K562 (cell line): Measurements from ENCODE around the gene CST9L. TPM values are rescaled to one million over a fixed set of nuclear protein-coding genes. Genes with fewer than 3 reads are reported as not detected.

Experiments
- ATAC-seq: fragments of 200-7000 bp; cut with Tn5 transposase; 3 replicates; pipeline ENCODE4 v1.9.1; 2020; ENCODE audit warnings: moderate library complexity
- BruUV-seq: library from RNA; stranded (reverse); fragments of 400-500 nt; replicated peaks from 2 replicates; lab custom pipeline; 2021; lab: Mats Ljungman, UMichigan
- CTCF ChIA-PET: fragments of 300-600 bp; formaldehyde crosslinking; extraction: SDS; loops from one replicate; lab custom pipeline; 2021; ENCODE audit warnings: low intra/inter-chr PET ratio; lab: Yijun Ruan, JAX
- POLR2A ChIA-PET: fragments of 300-600, 350-650 bp; sonication (Branson Sonifier 250); formaldehyde crosslinking; extraction: SDS; loops from one replicate; lab custom pipeline; 2021; ENCODE audit warnings: antibody characterized with exemption, inconsistent platforms; lab: Yijun Ruan, JAX
- DNase-seq, 4 experiments: peaks; one replicate each; pipeline versions ENCODE4 v3.0.0 to v3.0.0-alpha.2; 2011 to 2018; ENCODE audit warnings: low spot score in 3 of 4, mixed read lengths in 3 of 4; ENCODE audit errors: extremely low read depth in 1 of 4
- FAIRE-seq: peaks from 2 replicates; lab custom pipeline; 2011; peaks lifted over from hg19 to GRCh38; lab: Jason Lieb, UNC
- H2AFZ ChIP-seq: 2 replicates; pipeline ENCODE4 v1.6.0; 2011; ENCODE audit warnings: low read depth, low read length, control low read depth, inconsistent platforms
- H3K27ac ChIP-seq: fragments of 200-600 bp; 3 replicates; pipeline ENCODE4 v1.8.0; 2011; ENCODE audit warnings: low read depth, mild to moderate bottlenecking, control low read depth, inconsistent platforms, low read length, moderate library complexity, mixed read lengths; ENCODE audit errors: extremely low read depth
- H3K27me3 ChIP-seq, 2 experiments: fragments of 300-600 bp in 1 of 2; 2 replicates in 1 of 2; 3 replicates in 1 of 2; pipeline versions ENCODE4 v1.6.0 to v1.8.0; 2011; ENCODE audit warnings: inconsistent platforms in 2 of 2, low read length in 2 of 2, mild to moderate bottlenecking in 1 of 2, mixed read lengths in 1 of 2, moderate library complexity in 1 of 2; ENCODE audit not compliant: control insufficient read depth in 2 of 2, insufficient read depth in 2 of 2
- H3K36me3 ChIP-seq: fragments of 300-600 bp; 3 replicates; pipeline ENCODE4 v1.8.0; 2011; ENCODE audit warnings: mild to moderate bottlenecking, low read length, inconsistent platforms; ENCODE audit not compliant: control insufficient read depth, insufficient read depth
- H3K4me1 ChIP-seq, 2 experiments: fragments of 200-600 bp in 1 of 2; replicated peaks in 1 of 2; 2 replicates in 1 of 2; 3 replicates in 1 of 2; pipeline versions ENCODE4 v1.5.1 to v1.8.0; 2011; ENCODE audit warnings: inconsistent platforms in 2 of 2, low read length in 2 of 2, mild to moderate bottlenecking in 1 of 2, mixed read lengths in 1 of 2, moderate library complexity in 1 of 2; ENCODE audit not compliant: control insufficient read depth in 2 of 2, insufficient read depth in 2 of 2
- H3K4me2 ChIP-seq: 2 replicates; pipeline ENCODE4 v1.6.1; 2011; ENCODE audit warnings: low read length, control low read depth, inconsistent platforms, mixed read lengths; ENCODE audit not compliant: insufficient read depth
- H3K4me3 ChIP-seq: fragments of 200-600 bp; sonication (generic), shearing (Covaris generic); 2 replicates; pipeline ENCODE4 v1.5.1; 2016; ENCODE audit warnings: control low read depth, inconsistent platforms
- H3K79me2 ChIP-seq: fragments of 200-600 bp; 3 replicates; pipeline ENCODE4 v1.8.0; 2011; ENCODE audit warnings: low read length, inconsistent platforms; ENCODE audit not compliant: control insufficient read depth, insufficient read depth
- H3K9ac ChIP-seq, 2 experiments: 2 replicates each; pipeline versions ENCODE4 v1.6.0 to v1.6.1; 2011; ENCODE audit warnings: low read depth in 2 of 2, low read length in 2 of 2, control low read depth in 1 of 2, inconsistent platforms in 1 of 2, mild to moderate bottlenecking in 1 of 2, mixed read lengths in 1 of 2; ENCODE audit not compliant: insufficient read depth in 1 of 2
- H3K9me1 ChIP-seq: one replicate; pipeline ENCODE4 v1.6.0; 2011; ENCODE audit warnings: inconsistent platforms, mild to moderate bottlenecking, low read length, moderate library complexity; ENCODE audit not compliant: control insufficient read depth, insufficient read depth
- H3K9me3 ChIP-seq: replicated peaks from 2 replicates; pipeline ENCODE4 v1.5.1; 2011; ENCODE audit warnings: low read depth, low read length, inconsistent platforms; ENCODE audit not compliant: control insufficient read depth, insufficient read depth
- H4K20me1 ChIP-seq: replicated peaks from 2 replicates; pipeline ENCODE4 v1.6.1; 2011; ENCODE audit warnings: low read length, inconsistent platforms, mixed read lengths; ENCODE audit not compliant: control insufficient read depth, insufficient read depth
- CHAMP1 ChIP-seq: fragments of 450-650 bp; IDR thresholded peaks from 2 replicates; pipeline ENCODE4 v1.6.1; 2016; ENCODE audit warnings: mild to moderate bottlenecking
- CREBBP ChIP-seq: IDR thresholded peaks from one replicate; pipeline ENCODE4 v1.6.1; 2012; ENCODE audit warnings: low read depth, mild to moderate bottlenecking, control low read depth, inconsistent platforms, low read length
- ELF2 ChIP-seq: fragments of 250-450 bp; sonication (Bioruptor Pico); IDR thresholded peaks from 2 replicates; pipeline ENCODE4 v1.5.0; 2021; ENCODE audit warnings: mild to moderate bottlenecking
- FOXA3 ChIP-seq, 2 experiments: fragments of 450-650 bp in 1 of 2; sonication (generic) in 1 of 2; formaldehyde crosslinking; IDR thresholded peaks in 1 of 2; conservative IDR thresholded peaks in 1 of 2; 2 replicates each; pipeline versions ENCODE4 v1.4.0 to v1.8.0; 2020 to 2022; ENCODE audit warnings: mild to moderate bottlenecking in 2 of 2, missing genetic modification reagents in 1 of 2
- GABPB2 ChIP-seq: fragments of 250-450 bp; sonication (Bioruptor Pico); conservative IDR thresholded peaks from 2 replicates; pipeline ENCODE4 v1.5.1; 2021; ENCODE audit warnings: mild to moderate bottlenecking
- NEUROD1 ChIP-seq: fragments of 150-350 bp; IDR thresholded peaks from 2 replicates; pipeline ENCODE4 v1.6.1; 2014; ENCODE audit warnings: borderline replicate concordance, low read length, low read depth; ENCODE audit not compliant: partially characterized antibody
- NR4A1 ChIP-seq, 2 experiments: fragments of 250-450 bp in 1 of 2; fragments of 450-650 bp in 1 of 2; sonication (Bioruptor Pico) in 1 of 2; IDR thresholded peaks; 2 replicates each; pipeline versions ENCODE4 v1.4.0 to v1.6.1; 2016 to 2020; ENCODE audit warnings: mild to moderate bottlenecking in 2 of 2, missing compliant biosample characterization in 1 of 2, missing genetic modification characterization in 1 of 2, moderate library complexity in 1 of 2
- RHOXF2B ChIP-seq: fragments of 250-450 bp; sonication (Bioruptor Pico); conservative IDR thresholded peaks from 2 replicates; pipeline ENCODE4 v1.5.1; 2021
- SMAD1 ChIP-seq: fragments of 150-350 bp; IDR thresholded peaks from 2 replicates; pipeline ENCODE4 v1.6.1; 2014; ENCODE audit warnings: low read length, low read depth; ENCODE audit not compliant: partially characterized antibody
- ZNF140 ChIP-seq: fragments of 250-450 bp; sonication (Bioruptor Pico); IDR thresholded peaks from 2 replicates; pipeline ENCODE4 v1.8.0; 2021; ENCODE audit warnings: moderate library complexity, mild to moderate bottlenecking, inconsistent platforms
- ZNF644 ChIP-seq: fragments of 200-800 bp; sonication (Bioruptor generic); IDR thresholded peaks from 2 replicates; pipeline ENCODE4 v1.6.1; 2016; ENCODE audit warnings: low read depth, missing genetic modification characterization, missing compliant biosample characterization
- ZNF695 ChIP-seq: fragments of 450-650 bp; formaldehyde crosslinking; IDR thresholded peaks from 2 replicates; pipeline ENCODE4 v1.4.0; 2020; ENCODE audit warnings: mild to moderate bottlenecking, moderate library complexity
- ZNF830 ChIP-seq: fragments of 250-450 bp; sonication (Bioruptor Pico); IDR thresholded peaks from 2 replicates; pipeline ENCODE4 v1.5.0; 2021; ENCODE audit warnings: mild to moderate bottlenecking
- WGBS: fragments of 100-300 bp; shearing (Covaris generic); methylation state at CpG from one replicate; pipeline ENCODE4 v1.1.6; 2016; ENCODE audit warnings: low coverage, mixed read lengths; ENCODE audit not compliant: insufficient coverage; ENCODE audit errors: missing lambda C conversion rate; 5-methylcytosine and 5-hydroxymethylcytosine counted together
- in situ Hi-C: fragments of 300-500 bp; cut with MboI; formaldehyde crosslinking; loops from 4 replicates; pipeline ENCODE4 v1.15.0; 2018; ENCODE audit warnings: inconsistent platforms, mixed read lengths
- intact Hi-C: fragments of 100-400 bp; cut with micrococcal nuclease; formaldehyde crosslinking; loops from 2 replicates; pipeline ENCODE4 v1.14.2; 2022
- polyA plus RNA-seq, 8 experiments: library from polyadenylated mRNA; depleted of rRNA in 4 of 8; stranded (reverse) in 5 of 8; unstranded in 3 of 8; fragments of >200 nt; fragmentation: Nextera tagmentation in 2 of 8; fragmentation: Illumina TruSeq in 1 of 8; extraction: Ambion mirVana in 2 of 8; extraction: Trizol in 1 of 8; gene quantifications; 2 replicates each; pipeline versions ENCODE4 v1.2.1 to v1.2.3, GENCODE V29; 2011 to 2014; ENCODE audit warnings: inconsistent platforms in 1 of 8, missing spikeins in 1 of 8
- total RNA-seq, 7 experiments: library from RNA; depleted of rRNA in 6 of 7; stranded (reverse); fragments of >200 nt in 6 of 7; fragmentation: Illumina TruSeq in 2 of 7; extraction: Trizol in 2 of 7; gene quantifications; 2 replicates each; pipeline versions ENCODE4 v1.2.1 to v1.2.3, GENCODE V29; 2011 to 2021; ENCODE audit warnings: low replicate concordance in 1 of 7
- TF ChIP-seq, protein P1 (sequence below): fragments of 250-450 bp; sonication (Bioruptor Pico); IDR thresholded peaks from 2 replicates; pipeline ENCODE4 v1.5.0; 2021
- TF ChIP-seq, protein P2 (sequence below): IDR thresholded peaks from 2 replicates; pipeline ENCODE4 v1.6.1; 2011; ENCODE audit warnings: borderline replicate concordance, low read depth, mild to moderate bottlenecking, moderate library complexity, low read length; ENCODE audit not compliant: insufficient read depth, poor library complexity, severe bottlenecking

The CST9L gene
- total and polyA plus RNA-seq, 9 of the 15 experiments (the other 6 are each of a cell fraction or from before 2014, with no cell fraction given), result not detected

GRCh38 chr20:23515250-23515939 lies 52.9 kb downstream of the CST9L start:
- no peaks in the 10 kb centered on the region for H3K9me3 ChIP-seq
- no peak overlapping the region for H3K9ac ChIP-seq
- no peaks in the 10 kb centered on the region for H3K4me1 ChIP-seq
- no peak overlapping the region for H3K27ac ChIP-seq
- no peaks in the 10 kb centered on the region for H3K9me1 ChIP-seq
- 0% methylated on average over 5 of the region's 5 CpGs for WGBS
- H3K36me3 ChIP-seq, result no peaks in the 10 kb centered on the region
- no peaks in the 10 kb centered on the region for H4K20me1 ChIP-seq
- no TSS peak for BruUV-seq
- TF ChIP-seq GABPB2 (CRISPR knock-in tag), result no peak
- no peak for TF ChIP-seq CHAMP1
- TF ChIP-seq, protein P1, sequence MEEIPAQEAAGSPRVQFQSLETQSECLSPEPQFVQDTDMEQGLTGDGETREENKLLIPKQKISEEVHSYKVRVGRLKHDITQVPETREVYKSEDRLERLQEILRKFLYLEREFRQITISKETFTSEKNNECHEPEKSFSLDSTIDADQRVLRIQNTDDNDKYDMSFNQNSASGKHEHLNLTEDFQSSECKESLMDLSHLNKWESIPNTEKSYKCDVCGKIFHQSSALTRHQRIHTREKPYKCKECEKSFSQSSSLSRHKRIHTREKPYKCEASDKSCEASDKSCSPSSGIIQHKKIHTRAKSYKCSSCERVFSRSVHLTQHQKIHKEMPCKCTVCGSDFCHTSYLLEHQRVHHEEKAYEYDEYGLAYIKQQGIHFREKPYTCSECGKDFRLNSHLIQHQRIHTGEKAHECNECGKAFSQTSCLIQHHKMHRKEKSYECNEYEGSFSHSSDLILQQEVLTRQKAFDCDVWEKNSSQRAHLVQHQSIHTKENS (CRISPR knock-in tag), result no peak
- no peak for TF ChIP-seq NEUROD1
- TF ChIP-seq FOXA3 (CRISPR knock-in tag; conservative IDR thresholded peaks at IDR 0.05 in 1 of 2, IDR thresholded peaks at IDR 0.05 in 1 of 2), result no peak
- no peak for TF ChIP-seq CREBBP
- TF ChIP-seq, protein P2, sequence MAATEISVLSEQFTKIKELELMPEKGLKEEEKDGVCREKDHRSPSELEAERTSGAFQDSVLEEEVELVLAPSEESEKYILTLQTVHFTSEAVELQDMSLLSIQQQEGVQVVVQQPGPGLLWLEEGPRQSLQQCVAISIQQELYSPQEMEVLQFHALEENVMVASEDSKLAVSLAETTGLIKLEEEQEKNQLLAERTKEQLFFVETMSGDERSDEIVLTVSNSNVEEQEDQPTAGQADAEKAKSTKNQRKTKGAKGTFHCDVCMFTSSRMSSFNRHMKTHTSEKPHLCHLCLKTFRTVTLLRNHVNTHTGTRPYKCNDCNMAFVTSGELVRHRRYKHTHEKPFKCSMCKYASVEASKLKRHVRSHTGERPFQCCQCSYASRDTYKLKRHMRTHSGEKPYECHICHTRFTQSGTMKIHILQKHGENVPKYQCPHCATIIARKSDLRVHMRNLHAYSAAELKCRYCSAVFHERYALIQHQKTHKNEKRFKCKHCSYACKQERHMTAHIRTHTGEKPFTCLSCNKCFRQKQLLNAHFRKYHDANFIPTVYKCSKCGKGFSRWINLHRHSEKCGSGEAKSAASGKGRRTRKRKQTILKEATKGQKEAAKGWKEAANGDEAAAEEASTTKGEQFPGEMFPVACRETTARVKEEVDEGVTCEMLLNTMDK, result no peak
- no peak for TF ChIP-seq SMAD1
- TF ChIP-seq ELF2 (CRISPR knock-in tag), result no peak
- TF ChIP-seq ZNF644 (tag), result no peak
- TF ChIP-seq RHOXF2B (CRISPR knock-in tag), result no peak
- TF ChIP-seq ZNF140, result no peak
- no peak for TF ChIP-seq ZNF695 (CRISPR knock-in tag)
- TF ChIP-seq ZNF830 (CRISPR knock-in tag), result no peak
- TF ChIP-seq NR4A1 (CRISPR knock-in tag; IDR thresholded peaks at IDR 0.05), result no peak
- no peak for TF ChIP-seq NR4A1 (tag; IDR thresholded peaks at IDR 0.05)
- TF ChIP-seq, all 486 proteins: peak for 0
- DNase-seq, result no peak
- Histone ChIP-seq H3K4me3 (no peak overlapping the region), H2AFZ (no peak overlapping the region), H3K27me3 (peaks cover 0 to 25% of the 10 kb centered on the region in 2 experiments; a peak in 2 of 5 replicates), H3K79me2 (no peaks in the 10 kb centered on the region), H3K4me2 (no peak overlapping the region)
- CTCF ChIA-PET, result no interaction called here
- FAIRE-seq, result no peak
- no peak for ATAC-seq
- in situ Hi-C loops, result no loop called here
- intact Hi-C loops, result no loop called here
- POLR2A ChIA-PET, result no interaction called here
